ENCODE data around the gene CCSER1.

Gene CCSER1

DNA sequence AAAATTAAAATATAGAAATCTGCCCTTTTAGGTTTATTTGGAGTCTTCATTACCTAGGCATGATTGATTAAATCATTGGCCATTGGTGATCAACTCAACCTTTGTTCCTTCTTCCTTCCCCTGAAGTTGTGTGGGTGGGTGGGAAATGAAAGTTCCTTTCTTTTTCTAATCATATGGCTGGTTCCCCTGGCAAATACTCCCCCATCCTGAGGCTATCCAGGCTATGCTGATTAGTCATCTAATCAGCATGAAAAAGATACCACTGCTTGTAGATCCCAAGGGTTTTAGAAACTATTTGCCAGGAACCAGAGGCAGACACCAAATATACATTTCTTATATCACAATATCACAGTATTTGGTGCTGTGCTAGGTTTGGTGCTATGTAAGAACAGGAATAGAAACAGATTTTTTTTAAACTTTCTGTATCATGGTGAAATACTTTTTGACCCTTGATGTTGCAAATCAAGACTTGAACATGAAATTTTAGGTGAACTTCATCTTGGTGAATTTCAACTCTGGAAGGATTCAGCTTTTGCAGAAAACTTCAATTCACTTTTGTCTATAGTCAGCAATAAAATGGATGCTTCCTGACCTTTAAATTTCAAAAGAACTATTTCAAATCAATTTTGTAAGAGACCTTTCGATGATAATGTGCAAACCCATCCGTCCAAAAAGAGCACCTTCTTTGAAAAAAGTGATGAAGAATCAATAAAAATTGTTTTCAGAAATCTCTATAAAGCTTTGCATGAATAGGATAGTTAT is 71.1 kb downstream of the CCSER1 start:
- DNase-seq (ENCODE audit: low spot score), result no peak

DNA sequence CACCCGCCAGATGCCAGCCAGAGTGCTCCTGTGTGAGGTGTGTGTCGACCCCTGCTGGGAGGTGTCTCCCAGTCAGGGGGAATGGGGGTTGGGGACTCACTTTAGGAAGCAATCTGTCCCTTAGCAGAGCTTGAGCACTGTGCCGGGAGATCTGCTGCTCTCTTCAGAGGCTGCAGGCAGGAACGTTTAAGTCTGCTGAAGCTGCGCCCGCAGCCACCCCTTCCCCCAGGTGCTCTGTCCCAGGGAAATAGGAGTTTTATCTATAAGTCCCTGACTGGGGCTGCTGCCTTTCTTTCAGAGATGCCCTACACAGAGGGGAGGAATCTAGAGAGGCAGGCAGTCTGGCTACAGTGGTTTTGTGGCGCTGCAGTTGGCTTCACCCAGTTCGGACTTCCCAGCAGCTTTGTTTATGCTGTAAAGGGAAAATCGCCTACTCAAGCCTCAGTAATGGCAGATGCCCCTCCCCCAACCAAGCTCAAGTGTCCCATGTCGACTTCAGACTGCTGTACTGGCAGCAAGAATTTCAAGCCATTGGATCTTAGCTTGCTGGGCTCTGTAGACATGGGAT is 80.8 kb downstream of the CCSER1 start:
- DNase-seq (ENCODE audit: low spot score), result no peak

DNA sequence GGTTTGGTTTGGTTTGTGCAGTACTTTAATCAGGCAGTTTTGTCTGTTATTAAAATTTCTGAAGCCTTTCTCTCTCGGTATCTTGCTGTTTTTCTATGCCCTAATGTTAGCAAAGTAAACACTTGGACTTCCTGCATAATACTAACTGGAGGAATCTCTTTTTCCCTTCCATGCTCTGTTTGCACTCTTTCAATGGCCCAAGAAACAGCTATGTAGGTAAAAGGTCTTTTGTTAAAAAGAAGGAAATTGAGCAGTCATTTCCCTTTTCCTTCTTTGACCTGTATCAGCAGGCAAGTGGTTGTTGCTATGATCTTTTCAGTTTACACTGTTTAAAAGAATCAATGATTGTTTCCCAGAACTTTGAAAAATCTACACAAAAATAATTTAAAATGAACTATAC is 82.7 kb downstream of the CCSER1 start:
- DNase-seq (ENCODE audit: low spot score), result no peak

DNA sequence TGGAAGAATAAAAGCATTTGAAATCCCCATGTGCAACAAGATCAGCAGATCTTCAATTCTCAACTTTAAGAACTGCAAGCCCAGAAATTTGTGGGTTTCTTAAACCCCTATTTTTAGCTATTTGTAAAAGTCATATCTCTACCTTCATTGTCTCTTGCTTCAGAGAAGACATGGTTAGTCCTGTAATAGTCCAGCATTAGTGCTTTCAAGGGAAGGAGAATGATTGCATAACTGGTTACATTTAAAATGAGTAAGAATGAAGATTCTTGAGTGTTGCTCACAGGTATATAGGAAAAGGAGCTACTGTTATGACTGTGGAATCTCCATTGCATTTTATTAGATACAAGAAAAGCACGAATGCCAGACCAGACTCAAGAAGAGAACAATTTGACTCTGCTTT is 84.0 kb downstream of the CCSER1 start:
- DNase-seq (ENCODE audit: low spot score), result no peak

DNA sequence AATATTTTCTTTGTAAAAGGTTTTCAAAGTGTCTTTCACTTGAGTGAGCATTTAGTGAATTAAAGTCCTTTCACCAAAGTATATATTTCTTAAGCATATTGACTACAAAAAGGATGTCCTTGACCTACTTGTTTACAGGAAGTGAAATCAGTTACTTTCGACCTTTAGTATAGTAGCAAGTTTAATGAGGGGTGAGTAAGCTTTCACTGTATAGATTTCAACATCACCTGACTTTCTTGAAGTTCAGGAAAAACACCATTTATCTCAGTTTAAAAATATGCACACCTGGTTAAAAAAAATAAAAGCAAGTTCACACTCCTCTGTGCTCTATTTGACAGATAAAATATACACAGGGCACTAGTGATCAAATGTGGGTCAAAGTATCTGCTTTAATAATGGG is 88.1 kb downstream of the CCSER1 start:
- peak; percentile 19 for DNase-seq (ENCODE audit: low spot score)

DNA sequence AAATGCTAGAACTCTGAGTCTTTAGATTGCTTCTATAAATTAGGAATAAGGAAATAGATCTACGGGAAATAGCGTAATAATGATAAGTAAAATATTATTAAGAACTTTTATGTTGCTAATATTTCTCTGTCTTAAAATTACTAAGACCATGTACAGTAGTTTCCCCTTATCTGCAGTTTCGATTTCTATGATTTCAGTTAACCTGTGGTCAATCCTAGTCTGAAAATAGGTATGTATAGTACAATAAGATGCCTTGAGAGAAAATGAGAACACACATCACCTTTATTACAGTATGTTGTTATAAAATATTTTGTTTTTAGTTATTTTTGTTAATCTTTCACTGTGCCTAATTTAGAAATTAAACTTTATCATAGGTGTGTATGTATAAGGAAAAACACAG is 92.6 kb downstream of the CCSER1 start:
- no peak for DNase-seq (ENCODE audit: low spot score)

DNA sequence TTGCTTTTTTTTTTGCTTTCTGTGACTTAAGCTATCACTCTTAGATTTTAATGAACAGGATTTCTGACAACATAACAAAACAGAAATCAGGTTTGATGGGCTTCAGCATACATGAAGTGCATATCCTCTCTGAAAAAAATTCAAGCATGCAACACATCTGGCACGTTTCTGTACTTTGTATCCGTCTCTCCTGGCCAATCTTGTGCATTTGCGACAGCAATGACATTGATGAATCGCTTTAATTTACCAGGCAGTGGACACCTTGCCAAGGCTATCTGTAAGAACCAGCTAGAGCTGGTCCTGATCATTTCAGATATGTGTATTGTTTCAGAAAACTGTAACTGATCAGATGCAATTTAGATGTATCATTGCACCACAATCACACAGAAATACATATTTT is 93.3 kb downstream of the CCSER1 start:
- DNase-seq (ENCODE audit: low spot score), result no peak

DNA sequence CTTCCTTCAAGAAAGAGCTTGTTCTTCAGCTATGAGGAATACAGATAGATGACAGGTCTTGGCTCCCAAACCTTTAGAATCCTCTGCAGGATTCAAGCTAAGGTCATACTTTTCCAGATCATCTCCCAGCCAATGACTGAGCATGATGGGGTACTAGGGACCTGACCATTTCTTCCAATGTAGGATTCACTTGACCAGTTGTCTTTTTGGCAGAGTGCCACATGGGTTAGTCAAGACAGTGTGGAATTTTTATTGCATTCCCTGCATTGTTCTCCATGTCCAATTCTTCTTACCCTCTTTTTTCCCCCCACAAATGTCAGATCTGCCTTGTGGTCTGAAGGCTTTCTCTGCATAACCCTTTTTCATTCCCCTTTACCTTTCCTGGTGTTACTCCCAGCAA is 99.5 kb downstream of the CCSER1 start:
- DNase-seq (ENCODE audit: low spot score), result no peak

DNA sequence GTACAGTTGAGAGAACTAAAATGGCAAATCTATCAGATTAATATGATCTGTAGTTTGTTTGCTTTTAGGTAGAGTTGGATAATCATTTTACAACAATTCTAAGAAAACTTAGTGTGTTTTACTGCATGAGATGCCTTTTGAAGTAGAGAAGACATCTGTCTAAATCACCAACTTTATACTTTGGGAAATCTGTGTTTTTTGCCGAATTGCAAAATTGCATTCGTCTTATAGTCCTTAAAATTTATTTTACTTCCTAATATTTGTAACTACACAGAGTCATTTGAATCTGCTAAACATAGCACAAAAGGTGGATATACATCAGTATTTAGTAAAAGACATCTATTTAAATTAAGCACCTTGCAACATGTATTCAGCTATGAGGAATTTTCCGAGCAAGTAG is 100.0 kb downstream of the CCSER1 start:
- no peak for DNase-seq (ENCODE audit: low spot score)

DNA sequence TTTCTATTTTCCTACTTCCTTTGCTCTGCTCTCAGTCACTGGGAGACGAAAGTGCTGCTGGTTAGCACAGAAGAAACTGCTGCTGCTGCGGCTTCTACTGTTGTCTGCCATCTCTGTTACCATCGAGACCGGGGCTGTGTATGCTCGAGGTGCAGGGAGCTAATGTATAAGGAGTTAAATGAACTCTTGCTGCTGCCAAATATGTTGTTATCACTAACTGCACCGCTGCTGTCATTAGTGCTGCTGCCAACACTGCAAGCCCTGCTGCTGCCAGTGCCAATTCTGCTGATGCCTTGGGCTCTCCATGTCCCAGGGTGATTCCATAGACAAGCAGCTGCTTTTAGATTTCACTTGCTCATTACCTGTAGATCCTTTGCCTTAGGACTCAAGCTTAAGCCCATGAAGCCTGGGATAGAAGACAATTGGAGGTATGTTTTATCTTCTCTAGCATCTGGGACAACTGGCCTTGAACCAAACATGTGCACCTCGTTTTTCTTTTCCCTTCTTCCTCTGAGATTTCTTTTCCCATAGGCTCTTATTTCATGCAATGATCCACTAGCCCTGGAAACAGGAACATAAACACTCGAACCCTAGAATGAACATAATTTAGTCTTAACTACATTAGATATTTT is 107.8 kb downstream of the CCSER1 start:
- no peak for DNase-seq (ENCODE audit: low spot score)

DNA sequence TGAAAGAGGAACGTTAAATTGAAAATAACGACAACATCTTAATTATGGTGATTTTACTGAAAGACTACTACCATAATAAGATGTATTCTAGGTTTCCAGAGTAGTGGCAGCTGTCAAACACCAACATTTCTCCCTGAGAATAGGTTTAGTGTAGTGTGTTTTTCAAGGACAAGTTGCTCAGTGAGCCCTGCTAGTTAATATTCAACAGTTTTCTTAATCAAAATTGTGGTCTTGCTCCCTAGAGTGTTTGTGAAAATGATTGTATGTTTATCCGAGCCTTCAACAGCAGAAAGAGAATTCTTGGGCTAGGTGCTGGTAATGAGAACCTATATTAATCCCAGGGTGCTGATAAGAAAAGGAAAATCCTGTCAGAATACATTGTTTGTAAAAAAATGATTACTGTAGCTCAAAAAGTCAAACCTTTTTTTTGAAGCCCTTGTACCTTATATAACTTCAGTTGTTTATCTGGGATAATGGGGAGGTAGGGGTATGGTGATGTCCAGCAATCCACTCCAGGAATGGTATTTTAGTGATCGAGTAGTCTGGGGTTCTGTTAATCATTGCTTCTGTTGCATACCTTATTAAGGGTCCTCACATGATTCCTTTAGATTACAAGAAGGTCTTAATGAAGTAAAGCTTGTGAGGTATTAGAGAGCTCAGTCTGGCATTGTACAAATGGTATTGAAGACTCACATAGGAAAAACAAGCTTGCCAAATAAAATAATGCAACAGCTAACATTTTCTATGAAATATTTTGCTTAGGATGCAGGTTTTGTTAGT is 110.7 kb downstream of the CCSER1 start:
- no peak for DNase-seq (ENCODE audit: low spot score)

DNA sequence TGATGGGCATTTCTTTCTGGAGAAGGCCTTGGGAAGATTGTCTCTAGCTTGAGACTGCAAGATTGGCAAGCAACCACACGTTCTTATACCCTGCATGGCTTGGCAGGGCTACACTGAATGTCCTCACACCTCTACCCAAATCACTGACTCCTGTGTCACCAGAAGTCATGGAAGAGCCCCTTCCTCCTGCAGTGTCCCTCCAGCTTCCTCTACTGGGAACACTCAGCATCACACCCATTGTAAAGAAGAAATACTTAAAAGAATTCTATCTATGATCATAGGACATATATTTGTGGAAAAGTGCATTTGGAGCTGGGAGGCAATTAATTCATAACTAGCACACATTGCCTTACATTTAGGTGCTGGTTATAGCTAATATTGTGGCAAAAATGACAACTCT is 113.1 kb downstream of the CCSER1 start:
- DNase-seq (ENCODE audit: low spot score), result no peak

DNA sequence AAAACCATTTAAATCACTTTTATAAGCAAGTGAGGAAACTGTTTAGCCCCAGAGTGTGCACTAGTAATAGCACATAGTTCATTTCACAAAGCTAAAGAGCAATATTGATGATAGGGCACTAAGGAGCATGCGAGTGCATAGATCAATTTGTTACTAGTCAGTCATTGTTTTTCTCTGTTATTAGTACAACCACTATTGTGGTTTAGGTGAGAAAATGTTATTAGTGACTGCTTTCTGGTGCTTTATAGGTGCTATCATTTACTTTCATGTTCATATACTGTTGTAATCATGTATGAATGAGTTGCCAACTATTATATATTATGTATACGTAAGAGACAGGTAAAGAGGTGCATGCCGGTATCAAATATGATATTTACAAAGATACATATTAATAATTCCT is 113.8 kb downstream of the CCSER1 start:
- DNase-seq (ENCODE audit: low spot score), result no peak

DNA sequence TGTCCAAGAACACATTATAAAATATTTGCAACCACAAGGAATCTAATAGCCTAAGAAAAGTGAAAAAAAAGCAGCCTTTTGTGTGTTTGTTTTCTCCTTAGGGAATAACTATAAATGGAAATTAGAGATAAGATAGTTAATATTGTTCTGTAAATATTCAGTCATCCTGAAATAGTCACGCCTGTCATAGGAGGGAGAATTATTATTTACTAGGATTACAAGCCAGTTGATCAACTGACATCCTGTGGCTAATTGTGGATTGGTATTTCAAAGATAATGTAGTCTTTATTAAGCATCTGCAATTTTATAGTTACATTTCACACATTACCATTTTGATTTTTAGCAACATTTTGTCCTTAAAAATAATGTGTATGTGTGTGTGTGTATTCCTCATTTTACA is 118.6 kb downstream of the CCSER1 start:
- no peak for DNase-seq (ENCODE audit: low spot score)

DNA sequence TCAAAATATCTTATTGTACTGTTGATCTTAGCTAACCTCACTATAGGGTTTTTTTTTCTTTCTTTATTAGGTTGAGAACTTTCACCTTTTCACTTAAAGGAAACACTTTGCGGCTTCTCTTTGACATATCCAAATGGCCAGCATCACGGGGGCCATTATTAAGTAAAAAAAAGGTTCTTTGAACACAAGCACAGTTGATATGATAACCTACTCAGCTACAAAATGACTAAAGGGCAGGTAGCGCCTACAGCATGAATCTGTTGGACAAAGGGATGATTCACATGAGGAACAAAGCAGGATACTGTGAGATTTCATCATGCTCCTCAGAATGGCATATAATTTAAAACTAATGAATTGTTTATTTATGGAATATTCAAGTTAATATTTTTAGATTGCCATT is 119.6 kb downstream of the CCSER1 start:
- DNase-seq (ENCODE audit: low spot score), result no peak

DNA sequence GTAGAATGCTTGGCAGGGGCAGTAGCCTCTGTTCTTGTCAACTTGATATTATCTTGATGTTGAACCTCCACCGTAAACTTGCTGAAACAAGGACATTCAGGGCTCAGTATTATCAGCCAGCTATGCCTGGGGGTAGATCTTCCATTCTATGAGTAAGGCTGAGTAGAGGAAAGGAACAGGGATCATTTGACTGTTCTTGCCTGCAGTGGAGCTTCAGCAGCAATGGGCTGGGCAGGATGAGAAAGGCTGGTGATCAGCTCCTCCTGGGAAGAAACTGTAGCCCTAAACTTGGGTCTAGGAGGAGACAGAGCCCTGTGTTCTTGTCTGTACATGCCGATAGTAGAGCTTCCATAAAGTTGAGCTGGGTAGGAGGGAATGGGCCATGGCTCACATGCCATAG is 127.2 kb downstream of the CCSER1 start:
- DNase-seq (ENCODE audit: low spot score), result no peak

DNA sequence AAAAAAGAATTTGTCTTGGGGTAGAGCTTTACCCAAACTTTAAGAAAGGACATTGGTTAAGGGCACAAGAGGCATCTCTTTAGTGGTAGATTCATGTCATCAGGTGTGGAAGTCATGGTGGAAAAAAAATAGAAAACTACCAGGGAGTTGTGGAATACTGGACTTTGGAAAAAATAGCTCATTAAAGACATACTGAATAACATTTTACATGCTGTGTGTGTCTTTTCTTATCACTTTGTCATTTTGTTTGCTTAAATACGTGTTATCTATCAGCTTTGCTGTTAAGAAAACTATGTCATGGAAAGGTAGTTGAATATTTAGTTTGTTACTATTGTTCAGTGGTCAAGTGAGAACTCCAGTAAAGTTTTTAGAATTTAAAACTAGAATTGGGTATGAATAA is 147.0 kb downstream of the CCSER1 start:
- DNase-seq (ENCODE audit: low spot score), result no peak

DNA sequence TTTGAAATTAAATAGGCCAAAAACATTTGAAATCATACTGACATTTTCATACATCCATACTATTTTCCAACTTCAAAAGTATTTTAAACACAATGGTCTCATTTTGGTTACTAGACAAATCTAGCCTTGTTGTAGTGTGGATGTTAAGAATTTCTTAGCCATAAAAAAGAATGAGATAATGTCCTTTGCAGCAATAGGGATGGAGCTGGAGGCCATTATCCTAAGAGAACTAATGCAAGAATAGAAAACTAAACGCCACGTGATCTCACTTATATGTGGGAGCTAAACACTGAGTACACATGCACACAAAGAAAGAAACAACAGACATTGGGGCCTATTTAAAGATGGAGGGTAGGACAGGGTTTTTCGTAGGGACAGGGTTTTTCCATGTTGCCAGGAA is 153.8 kb downstream of the CCSER1 start:
- no peak for DNase-seq (ENCODE audit: low spot score)

DNA sequence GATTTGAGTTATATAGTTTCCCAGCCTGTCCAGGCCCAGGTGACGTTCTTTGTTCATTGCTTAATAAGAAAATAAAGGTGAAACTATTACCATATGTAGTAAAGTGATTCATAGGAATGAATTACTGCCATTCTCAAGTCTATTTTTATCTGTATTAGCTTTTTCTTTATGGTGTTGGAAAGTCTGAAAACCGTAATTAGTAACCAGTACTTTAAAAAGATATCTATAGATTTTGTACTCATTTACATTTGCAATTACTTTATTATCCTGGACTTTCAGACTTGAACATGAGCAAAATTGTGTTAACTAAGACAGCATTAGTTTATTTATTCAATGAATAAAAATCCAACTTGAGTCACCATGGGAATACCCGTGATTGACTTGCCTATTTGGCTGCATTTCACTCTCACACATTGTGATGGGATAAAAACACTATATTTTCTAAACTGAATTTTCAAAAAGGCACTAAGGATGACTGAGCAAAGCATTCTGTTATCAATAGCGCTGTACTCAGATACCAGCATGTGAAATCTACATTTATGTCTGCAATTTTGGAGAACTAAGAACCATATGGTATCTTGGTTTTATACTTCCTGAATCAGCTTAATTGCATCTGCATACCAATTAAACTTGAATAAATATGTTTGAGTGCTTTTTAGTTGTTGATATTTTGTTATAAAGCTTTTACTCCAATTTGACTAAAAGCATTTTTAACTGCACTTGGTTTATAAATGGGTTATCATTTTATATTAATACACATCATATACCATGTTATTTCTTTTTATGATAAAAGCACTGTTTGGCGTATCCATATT is 154.6 kb downstream of the CCSER1 start:
- DNase-seq (ENCODE audit: low spot score), result no peak

DNA sequence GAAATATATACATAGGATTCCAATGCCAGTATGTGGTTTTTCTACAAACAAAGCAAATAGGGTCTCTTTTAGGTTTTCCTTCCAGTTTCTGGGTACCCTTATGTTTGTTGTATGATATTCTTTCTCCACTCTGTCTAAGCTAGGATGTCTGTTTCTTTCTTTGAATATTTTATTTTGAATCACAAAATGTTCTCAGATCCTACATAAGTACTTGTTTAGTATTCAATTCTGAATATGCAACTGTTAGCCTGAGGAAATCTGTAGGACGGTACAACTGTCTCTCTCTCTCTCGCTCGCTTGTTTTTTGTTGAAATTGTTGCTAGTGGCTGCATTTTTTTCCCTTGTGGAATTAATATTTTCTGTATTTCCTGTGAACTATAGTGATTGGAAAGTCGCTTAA is 163.2 kb downstream of the CCSER1 start:
- DNase-seq (ENCODE audit: low spot score), result no peak

DNA sequence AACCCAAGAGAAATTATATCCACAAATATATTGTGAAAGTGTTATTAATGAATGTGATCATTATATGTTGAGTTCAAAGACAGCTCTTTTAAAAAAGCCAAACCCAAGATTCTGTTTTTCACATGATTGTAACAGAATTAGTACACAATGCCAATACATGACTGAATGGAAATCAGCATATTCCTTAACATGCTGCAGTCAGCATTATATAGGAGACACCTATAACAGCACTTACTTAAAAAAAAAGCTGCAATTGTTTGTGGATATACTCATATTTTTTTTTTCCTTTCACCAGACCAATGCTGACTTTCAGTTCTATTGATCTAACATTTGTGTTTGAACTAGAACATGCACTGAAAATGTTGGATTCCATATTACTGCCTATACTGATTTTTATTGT is 165.2 kb downstream of the CCSER1 start:
- DNase-seq (ENCODE audit: low spot score), result no peak

DNA sequence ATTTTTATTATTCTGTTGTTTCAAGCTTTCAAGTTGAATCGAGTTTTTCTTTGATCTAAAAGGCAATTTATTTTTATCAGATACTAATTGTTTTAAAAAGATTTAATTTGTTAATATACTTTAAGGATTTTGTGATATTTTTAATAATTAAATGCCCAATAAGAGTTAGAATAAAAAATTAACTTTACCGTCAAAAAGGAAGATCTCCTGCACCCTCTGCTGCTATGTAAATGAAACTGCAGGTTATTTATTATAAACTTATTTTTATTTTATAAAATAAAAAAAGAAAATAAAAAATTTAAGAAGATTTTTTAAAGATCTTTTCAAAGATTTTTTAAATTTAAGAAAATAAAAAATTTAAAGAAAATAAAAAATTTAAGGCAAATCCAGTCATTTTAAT is 166.1 kb downstream of the CCSER1 start:
- DNase-seq (ENCODE audit: low spot score), result no peak
